Measurements from ENCODE around the gene DNER. TPM values are rescaled to one million over a fixed set of nuclear protein-coding genes. Genes with fewer than 3 reads are reported as not detected.

DNER gene
- total and polyA plus RNA-seq, 2 of the 13 experiments (the other 11 are each of a cell fraction or from before 2014, with no cell fraction given), result not detected

DNA sequence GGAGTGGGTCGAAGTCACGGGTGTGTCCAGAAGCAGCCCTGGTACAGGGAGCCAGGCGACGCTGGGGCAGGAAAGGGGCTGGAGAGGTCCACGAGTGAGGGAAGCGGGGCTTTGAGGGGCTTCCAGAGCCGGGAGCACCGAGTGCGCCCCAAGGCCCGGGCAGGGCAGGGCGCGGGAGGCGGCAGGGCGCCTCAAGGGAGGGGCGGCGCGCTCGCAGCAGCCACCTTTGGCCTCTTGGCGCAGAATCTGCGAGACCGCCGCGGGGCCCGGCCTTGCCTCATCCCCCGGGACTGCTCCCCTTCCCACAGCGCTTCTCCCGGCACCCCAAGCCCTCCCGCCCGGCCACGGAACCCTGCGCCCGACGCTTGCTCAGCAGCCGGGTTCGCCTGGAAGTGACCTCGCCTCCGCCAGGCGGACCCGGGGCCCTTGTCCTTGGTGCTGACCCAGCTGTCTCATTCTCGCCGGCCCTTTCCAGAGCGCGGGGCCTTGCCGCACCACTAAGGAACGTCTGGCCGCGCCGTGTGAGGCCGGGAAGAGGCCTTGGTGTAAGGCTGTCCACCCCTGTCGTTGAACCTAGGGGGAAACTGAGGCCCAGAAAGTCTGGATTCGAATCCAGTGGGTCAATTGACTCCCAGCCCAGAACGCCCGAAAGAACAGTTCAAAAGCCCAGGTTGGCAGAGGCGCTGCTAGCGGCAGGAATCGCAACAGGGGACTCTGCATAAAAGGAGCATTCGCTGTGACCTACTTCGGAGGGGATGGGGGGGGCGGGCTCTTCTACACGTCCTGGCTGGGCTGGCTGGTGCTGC, 584 bp upstream of the DNER start (continued):
- no peak for TF ChIP-seq ZNF766 (CRISPR knock-in tag; IDR thresholded peaks at IDR 0.05; ENCODE audit: borderline replicate concordance)
- TF ChIP-seq TCF12 (IDR thresholded peaks at IDR 0.05), result no peak
- no peak for TF ChIP-seq TCF12 (CRISPR knock-in tag; IDR thresholded peaks at IDR 0.05)
- peak; percentile 66; the same call in 1 of the 2 replicates for TF ChIP-seq ZNF446 (CRISPR knock-in tag; IDR thresholded peaks at IDR 0.05)
- TF ChIP-seq ZC3H13 (CRISPR knock-in tag; IDR thresholded peaks at IDR 0.05), result peak; percentile 54; the same call in 1 of the 2 replicates
- TF ChIP-seq ZNF564 (CRISPR knock-in tag; IDR thresholded peaks at IDR 0.05), result 0 out of 2 replicates have a peak, but pooled peaks have one; percentile 41
- no peak for TF ChIP-seq ZC3H4 (CRISPR knock-in tag; IDR thresholded peaks at IDR 0.05; ENCODE audit: borderline replicate concordance)
- TF ChIP-seq, protein P1, sequence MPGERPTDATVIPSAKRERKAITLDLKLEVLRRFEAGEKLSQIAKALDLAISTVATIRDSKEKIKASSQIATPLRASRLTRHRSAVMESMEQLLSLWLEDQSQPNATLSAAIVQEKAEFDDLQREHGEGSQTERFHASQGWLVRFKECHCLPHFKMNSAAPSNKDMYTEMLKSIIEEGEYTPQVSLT (CRISPR knock-in tag; IDR thresholded peaks at IDR 0.05; ENCODE audit: borderline replicate concordance, low read depth), result no peak
- TF ChIP-seq SMAD3 (CRISPR knock-in tag; IDR thresholded peaks at IDR 0.05), result peak; percentile 67; the same call in 1 of the 2 replicates
- TF ChIP-seq ZFP41 (CRISPR knock-in tag; IDR thresholded peaks at IDR 0.05; ENCODE audit: borderline replicate concordance), result peak; percentile 74; the same call in 1 of the 2 replicates
- no peak for TF ChIP-seq ZNF703 (CRISPR knock-in tag; IDR thresholded peaks at IDR 0.05; ENCODE audit: borderline replicate concordance)
- peak; percentile 32; the same call in 1 of the 2 replicates for TF ChIP-seq FOXK1 (CRISPR knock-in tag; IDR thresholded peaks at IDR 0.05; ENCODE audit: borderline replicate concordance, low read depth)
- no peak for TF ChIP-seq ZBTB7B (CRISPR knock-in tag; IDR thresholded peaks at IDR 0.05)
- no peak for TF ChIP-seq GTF2F1 (IDR thresholded peaks at IDR 0.05; ENCODE audit: low read length)
- TF ChIP-seq ZNF572 (CRISPR knock-in tag; IDR thresholded peaks at IDR 0.05), result no peak
- no peak for TF ChIP-seq BHLHE40 (IDR thresholded peaks at IDR 0.05; ENCODE audit: low read length)
- TF ChIP-seq, protein P2, sequence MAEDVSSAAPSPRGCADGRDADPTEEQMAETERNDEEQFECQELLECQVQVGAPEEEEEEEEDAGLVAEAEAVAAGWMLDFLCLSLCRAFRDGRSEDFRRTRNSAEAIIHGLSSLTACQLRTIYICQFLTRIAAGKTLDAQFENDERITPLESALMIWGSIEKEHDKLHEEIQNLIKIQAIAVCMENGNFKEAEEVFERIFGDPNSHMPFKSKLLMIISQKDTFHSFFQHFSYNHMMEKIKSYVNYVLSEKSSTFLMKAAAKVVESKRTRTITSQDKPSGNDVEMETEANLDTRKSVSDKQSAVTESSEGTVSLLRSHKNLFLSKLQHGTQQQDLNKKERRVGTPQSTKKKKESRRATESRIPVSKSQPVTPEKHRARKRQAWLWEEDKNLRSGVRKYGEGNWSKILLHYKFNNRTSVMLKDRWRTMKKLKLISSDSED (CRISPR knock-in tag; IDR thresholded peaks at IDR 0.05), result no peak
- TF ChIP-seq ESRRA (CRISPR knock-in tag; IDR thresholded peaks at IDR 0.05; ENCODE audit: low read depth), result no peak; the same call in 1 of the 2 replicates
- TF ChIP-seq AGO2 (optimal IDR thresholded peaks at IDR 0.05; ENCODE audit: low read depth, low read length), result no peak
- peak; percentile 36; the same call in 1 of the 2 replicates for TF ChIP-seq DMAP1 (CRISPR knock-in tag; IDR thresholded peaks at IDR 0.05)
- TF ChIP-seq, protein P3, sequence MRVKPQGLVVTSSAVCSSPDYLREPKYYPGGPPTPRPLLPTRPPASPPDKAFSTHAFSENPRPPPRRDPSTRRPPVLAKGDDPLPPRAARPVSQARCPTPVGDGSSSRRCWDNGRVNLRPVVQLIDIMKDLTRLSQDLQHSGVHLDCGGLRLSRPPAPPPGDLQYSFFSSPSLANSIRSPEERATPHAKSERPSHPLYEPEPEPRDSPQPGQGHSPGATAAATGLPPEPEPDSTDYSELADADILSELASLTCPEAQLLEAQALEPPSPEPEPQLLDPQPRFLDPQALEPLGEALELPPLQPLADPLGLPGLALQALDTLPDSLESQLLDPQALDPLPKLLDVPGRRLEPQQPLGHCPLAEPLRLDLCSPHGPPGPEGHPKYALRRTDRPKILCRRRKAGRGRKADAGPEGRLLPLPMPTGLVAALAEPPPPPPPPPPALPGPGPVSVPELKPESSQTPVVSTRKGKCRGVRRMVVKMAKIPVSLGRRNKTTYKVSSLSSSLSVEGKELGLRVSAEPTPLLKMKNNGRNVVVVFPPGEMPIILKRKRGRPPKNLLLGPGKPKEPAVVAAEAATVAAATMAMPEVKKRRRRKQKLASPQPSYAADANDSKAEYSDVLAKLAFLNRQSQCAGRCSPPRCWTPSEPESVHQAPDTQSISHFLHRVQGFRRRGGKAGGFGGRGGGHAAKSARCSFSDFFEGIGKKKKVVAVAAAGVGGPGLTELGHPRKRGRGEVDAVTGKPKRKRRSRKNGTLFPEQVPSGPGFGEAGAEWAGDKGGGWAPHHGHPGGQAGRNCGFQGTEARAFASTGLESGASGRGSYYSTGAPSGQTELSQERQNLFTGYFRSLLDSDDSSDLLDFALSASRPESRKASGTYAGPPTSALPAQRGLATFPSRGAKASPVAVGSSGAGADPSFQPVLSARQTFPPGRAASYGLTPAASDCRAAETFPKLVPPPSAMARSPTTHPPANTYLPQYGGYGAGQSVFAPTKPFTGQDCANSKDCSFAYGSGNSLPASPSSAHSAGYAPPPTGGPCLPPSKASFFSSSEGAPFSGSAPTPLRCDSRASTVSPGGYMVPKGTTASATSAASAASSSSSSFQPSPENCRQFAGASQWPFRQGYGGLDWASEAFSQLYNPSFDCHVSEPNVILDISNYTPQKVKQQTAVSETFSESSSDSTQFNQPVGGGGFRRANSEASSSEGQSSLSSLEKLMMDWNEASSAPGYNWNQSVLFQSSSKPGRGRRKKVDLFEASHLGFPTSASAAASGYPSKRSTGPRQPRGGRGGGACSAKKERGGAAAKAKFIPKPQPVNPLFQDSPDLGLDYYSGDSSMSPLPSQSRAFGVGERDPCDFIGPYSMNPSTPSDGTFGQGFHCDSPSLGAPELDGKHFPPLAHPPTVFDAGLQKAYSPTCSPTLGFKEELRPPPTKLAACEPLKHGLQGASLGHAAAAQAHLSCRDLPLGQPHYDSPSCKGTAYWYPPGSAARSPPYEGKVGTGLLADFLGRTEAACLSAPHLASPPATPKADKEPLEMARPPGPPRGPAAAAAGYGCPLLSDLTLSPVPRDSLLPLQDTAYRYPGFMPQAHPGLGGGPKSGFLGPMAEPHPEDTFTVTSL (CRISPR knock-in tag; IDR thresholded peaks at IDR 0.05; ENCODE audit: borderline replicate concordance), result no peak
- TF ChIP-seq, protein P4, sequence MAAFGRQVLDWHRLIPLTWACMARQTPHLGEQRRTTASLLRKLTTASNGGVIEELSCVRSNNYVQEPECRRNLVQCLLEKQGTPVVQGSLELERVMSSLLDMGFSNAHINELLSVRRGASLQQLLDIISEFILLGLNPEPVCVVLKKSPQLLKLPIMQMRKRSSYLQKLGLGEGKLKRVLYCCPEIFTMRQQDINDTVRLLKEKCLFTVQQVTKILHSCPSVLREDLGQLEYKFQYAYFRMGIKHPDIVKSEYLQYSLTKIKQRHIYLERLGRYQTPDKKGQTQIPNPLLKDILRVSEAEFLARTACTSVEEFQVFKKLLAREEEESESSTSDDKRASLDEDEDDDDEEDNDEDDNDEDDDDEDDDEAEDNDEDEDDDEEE (CRISPR knock-in tag; IDR thresholded peaks at IDR 0.05), result no peak

Measured in HepG2 (cell line).